Lower leg skin (tissue), 4 donors: Measurements from ENCODE around the gene CEP128. TPM values are rescaled to one million over a fixed set of nuclear protein-coding genes. Genes with fewer than 3 reads are reported as not detected.

Source experiments
- DNase-seq, 2 donors: peaks; one replicate each; pipeline ENCODE4 v3.0.0-alpha.2; 2019; ENCODE audit warnings: low spot score in 2 of 2
- H3K4me3 ChIP-seq: fragments of 200-600 bp; sonication (generic); 2 replicates; pipeline ENCODE4 v1.5.1; 2017; ENCODE audit warnings: mild to moderate bottlenecking, low read depth; ENCODE audit not compliant: poor library complexity, severe bottlenecking
- CTCF ChIP-seq, 3 donors: fragments of 450-650 bp; IDR thresholded peaks; one replicate each; pipeline ENCODE4 v1.5.1; 2016; ENCODE audit warnings: antibody characterized with exemption in 3 of 3, mild to moderate bottlenecking in 3 of 3, moderate library complexity in 2 of 3
- POLR2A ChIP-seq, 2 donors: fragments of 450-650 bp; IDR thresholded peaks; one replicate each; pipeline ENCODE4 v1.6.1; 2016 to 2017; ENCODE audit warnings: antibody characterized with exemption in 2 of 2, mild to moderate bottlenecking in 1 of 2, moderate library complexity in 1 of 2
- WGBS, 2 donors: methylation state at CpG; one replicate each; pipeline ENCODE4 v1.1.5; 2018; 5-methylcytosine and 5-hydroxymethylcytosine counted together
- intact Hi-C: fragments of 100-400 bp; cut with DNase I; formaldehyde crosslinking; loops from one replicate; pipeline ENCODE4 v1.15.0; 2023; ENCODE audit warnings: low total_unique reads
- total RNA-seq, 4 donors: library from RNA; depleted of rRNA; stranded (reverse); fragments of >200 nt; gene quantifications; one replicate each; pipeline ENCODE4 v1.1.0, GENCODE V29; 2016

The CEP128 gene
- total RNA-seq, 4 donors from 2014 or later = 5.9 to 10.5 (median 9.0) TPM

GRCh38 chr14:80981673-80982072 is 40.1 kb upstream of the CEP128 start:
- 83 to 89% methylated on average over 7 of the region's 7 CpGs for WGBS, 2 donors
- intact Hi-C loops = no loop called here
- TF ChIP-seq POLR2A (IDR thresholded peaks at IDR 0.05) (no peak), CTCF (IDR thresholded peaks at IDR 0.05) (no peak)
- no peak for DNase-seq
- H3K4me3 ChIP-seq = no peak overlapping the region

- 40 to 53% methylated on average over 3 of the region's 3 CpGs for WGBS, 2 donors
- TF ChIP-seq POLR2A (IDR thresholded peaks at IDR 0.05) = no peak
- TF ChIP-seq CTCF (IDR thresholded peaks at IDR 0.05) = no peak
- H3K4me3 ChIP-seq = no peak overlapping the region
- DNase-seq = no peak
- intact Hi-C loops = no loop called here
Observed at GRCh38 chr14:80981156-80981555, 39.6 kb upstream of the CEP128 start.

GRCh38 chr14:80979951-80980350 is 38.4 kb upstream of the CEP128 start:
- DNase-seq = no peak
- intact Hi-C loops = no loop called here
- no peak overlapping the region for H3K4me3 ChIP-seq
- WGBS, 2 donors = 82 to 84% methylated on average over 2 of the region's 2 CpGs
- no peak for TF ChIP-seq CTCF (IDR thresholded peaks at IDR 0.05)
- TF ChIP-seq POLR2A (IDR thresholded peaks at IDR 0.05) = no peak

- 63 to 78% methylated on average over 2 of the region's 2 CpGs for WGBS, 2 donors
- no peak for DNase-seq
- no peak for TF ChIP-seq CTCF (IDR thresholded peaks at IDR 0.05)
- TF ChIP-seq POLR2A (IDR thresholded peaks at IDR 0.05) = no peak
- intact Hi-C loops = no loop called here
- H3K4me3 ChIP-seq = no peak overlapping the region
Observed at GRCh38 chr14:80978403-80978802, 36.9 kb upstream of the CEP128 start.

GRCh38 chr14:80977221-80977620 is 35.7 kb upstream of the CEP128 start:
- TF ChIP-seq POLR2A (IDR thresholded peaks at IDR 0.05) (no peak), CTCF (IDR thresholded peaks at IDR 0.05) (no peak)

GRCh38 chr14:80974679-80975078 is 33.1 kb upstream of the CEP128 start:
- TF ChIP-seq POLR2A (IDR thresholded peaks at IDR 0.05) = no peak
- TF ChIP-seq CTCF (IDR thresholded peaks at IDR 0.05) = no peak
- WGBS, 2 donors = 23% methylated on average over 2 of the region's 2 CpGs
- DNase-seq = no peak
- intact Hi-C loops = no loop called here
- H3K4me3 ChIP-seq = no peak overlapping the region

More at GRCh38 chr14:80977221-80977620, 35.7 kb upstream of the CEP128 start:
- no peak overlapping the region for H3K4me3 ChIP-seq
- DNase-seq = no peak
- intact Hi-C loops = no loop called here
